A673 (cell line): ENCODE measurements around the gene LANCL1.
"Not testable (repeated sequence)": the region's sequence is repeated elsewhere in the genome, so short reads cannot be mapped to it uniquely, and the experiment has no call there.

Experiments
- CTCF ChIP-seq: fragments of 300-800, 200-600 bp; sonication (generic); conservative IDR thresholded peaks from 2 replicates; pipeline ENCODE4 v1.5.1; 2017; ENCODE audit warnings: low read depth, mild to moderate bottlenecking, antibody characterized with exemption, low read length, moderate library complexity, mixed read lengths
- EZH2 ChIP-seq: fragments of 200-600 bp; sonication (generic); IDR thresholded peaks from 2 replicates; pipeline ENCODE4 v1.6.1; 2017; ENCODE audit warnings: borderline replicate concordance, low read depth, mild to moderate bottlenecking, mixed read lengths, antibody characterized with exemption, low read length; ENCODE audit not compliant: poor library complexity, severe bottlenecking

GRCh38 chr2:210450942-210451341 lies 25.6 kb downstream of the LANCL1 start:
- not testable (repeated sequence) for TF ChIP-seq CTCF, EZH2
